Trophoblast cell (in vitro differentiated cells and primary cell): ENCODE results near the gene MGA.
"Not testable (repeated sequence)": the region's sequence is repeated elsewhere in the genome, so short reads cannot be mapped to it uniquely, and the experiment has no call there.

ENCODE experiments used
- DNase-seq, 2 donors: peaks; one replicate each; pipeline ENCODE4 v3.0.0-alpha.2; 2016
- H2AFZ ChIP-seq: 2 replicates; pipeline ENCODE4 v1.6.1; 2013; ENCODE audit warnings: low read length, moderate library complexity, mild to moderate bottlenecking; ENCODE audit not compliant: insufficient read depth, poor library complexity
- H2AK5ac ChIP-seq: 2 replicates; pipeline ENCODE4 v1.6.1; 2013; ENCODE audit warnings: mild to moderate bottlenecking, low read length
- H2BK120ac ChIP-seq: 2 replicates; pipeline ENCODE4 v1.6.1; 2013; ENCODE audit warnings: low read length, mild to moderate bottlenecking, moderate library complexity; ENCODE audit not compliant: insufficient read depth, poor library complexity
- H2BK12ac ChIP-seq: 2 replicates; pipeline ENCODE4 v1.6.1; 2013; ENCODE audit warnings: mild to moderate bottlenecking, low read length, moderate library complexity
- H2BK5ac ChIP-seq: 2 replicates; pipeline ENCODE4 v1.6.1; 2013; ENCODE audit warnings: low read length, low read depth, moderate library complexity, mild to moderate bottlenecking; ENCODE audit not compliant: poor library complexity
- H3K14ac ChIP-seq: 2 replicates; pipeline ENCODE4 v1.6.1; 2013; ENCODE audit warnings: mild to moderate bottlenecking, low read length
- H3K18ac ChIP-seq: 2 replicates; pipeline ENCODE4 v1.6.1; 2013; ENCODE audit warnings: mild to moderate bottlenecking, low read length
- H3K23ac ChIP-seq: 2 replicates; pipeline ENCODE4 v1.6.1; 2013; ENCODE audit warnings: low read length
- H3K27ac ChIP-seq: 2 replicates; pipeline ENCODE4 v1.5.1; 2013; ENCODE audit warnings: low read depth, mild to moderate bottlenecking, inconsistent platforms, low read length, moderate library complexity
- H3K27me3 ChIP-seq: 2 replicates; pipeline ENCODE4 v1.6.1; 2013; ENCODE audit warnings: inconsistent platforms, mild to moderate bottlenecking, low read length, moderate library complexity; ENCODE audit not compliant: insufficient read depth
- H3K36me3 ChIP-seq, 2 experiments: 1 replicate in 1 of 2; 2 replicates in 1 of 2; pipeline ENCODE4 v1.6.1; 2013; ENCODE audit warnings: low read length in 2 of 2, mild to moderate bottlenecking in 2 of 2, moderate library complexity in 1 of 2; ENCODE audit not compliant: insufficient read depth in 2 of 2, control insufficient read depth in 1 of 2
- H3K4ac ChIP-seq: 2 replicates; pipeline ENCODE4 v1.6.1; 2013; ENCODE audit warnings: low read depth, mild to moderate bottlenecking, low read length, moderate library complexity
- H3K4me1 ChIP-seq, 2 experiments: 1 replicate in 1 of 2; 2 replicates in 1 of 2; pipeline ENCODE4 v1.6.1; 2013; ENCODE audit warnings: low read length in 2 of 2, mild to moderate bottlenecking in 2 of 2, moderate library complexity in 1 of 2; ENCODE audit not compliant: insufficient read depth in 2 of 2, control insufficient read depth in 1 of 2
- H3K4me2 ChIP-seq: 2 replicates; pipeline ENCODE4 v1.6.1; 2013; ENCODE audit warnings: inconsistent platforms, mild to moderate bottlenecking, low read length, moderate library complexity
- H3K4me3 ChIP-seq: 2 replicates; pipeline ENCODE4 v1.5.1; 2013; ENCODE audit warnings: mild to moderate bottlenecking, low read depth, low read length, inconsistent platforms
- H3K79me1 ChIP-seq: one replicate; pipeline ENCODE4 v1.6.1; 2013; ENCODE audit warnings: low read length
- H3K79me2 ChIP-seq: 2 replicates; pipeline ENCODE4 v1.6.1; 2013; ENCODE audit warnings: low read length, mild to moderate bottlenecking; ENCODE audit not compliant: control insufficient read depth, insufficient read depth, poor library complexity
- H3K9ac ChIP-seq: 2 replicates; pipeline ENCODE4 v1.6.1; 2013; ENCODE audit warnings: mild to moderate bottlenecking, low read length
- H3K9me3 ChIP-seq: 2 replicates; pipeline ENCODE4 v1.6.1; 2013; ENCODE audit warnings: low read depth, mild to moderate bottlenecking, control low read depth, inconsistent platforms, low read length; ENCODE audit not compliant: insufficient read depth
- H4K12ac ChIP-seq: 2 replicates; pipeline ENCODE4 v1.6.1; 2013; ENCODE audit warnings: low read depth, mild to moderate bottlenecking, low read length, moderate library complexity
- H4K8ac ChIP-seq: 2 replicates; pipeline ENCODE4 v1.6.1; 2013; ENCODE audit warnings: low read depth, mild to moderate bottlenecking, low read length, moderate library complexity
- H4K91ac ChIP-seq: one replicate; pipeline ENCODE4 v1.6.1; 2013; ENCODE audit warnings: low read depth, mild to moderate bottlenecking, low read length, moderate library complexity
- WGBS: extraction: QIAGEN DNeasy Blood & Tissue Kit; methylation state at CpG from one replicate; pipeline ENCODE4 v1.1.7; 2013; ENCODE audit warnings: missing lambda C conversion rate; ENCODE audit not compliant: insufficient read length, insufficient coverage; ENCODE audit errors: extremely low coverage; 5-methylcytosine and 5-hydroxymethylcytosine counted together

Gene MGA

DNA sequence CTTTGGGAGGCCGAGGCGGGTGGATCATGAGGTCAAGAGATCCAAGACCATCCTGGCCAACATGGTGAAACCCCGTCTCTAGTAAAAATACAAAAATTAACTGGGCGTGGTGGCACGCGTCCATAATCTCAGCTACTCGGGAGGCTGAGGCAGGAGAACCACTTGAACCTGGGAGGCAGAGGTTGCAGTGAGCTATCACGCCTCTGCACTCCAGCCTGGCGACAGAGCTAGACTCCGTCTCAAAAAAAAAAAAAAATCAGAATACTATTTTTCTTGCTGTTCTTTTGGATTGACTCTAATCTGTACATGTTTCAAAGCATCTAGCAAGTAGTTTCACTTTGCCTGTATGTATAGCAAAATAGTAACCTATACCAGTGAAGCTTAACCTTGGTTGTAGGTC is 75.3 kb downstream of the MGA start:
- H3K4me2 ChIP-seq, H2BK5ac ChIP-seq, H2BK12ac ChIP-seq, H3K27me3 ChIP-seq, H3K23ac ChIP-seq, H2AFZ ChIP-seq, H3K4me3 ChIP-seq, H3K9ac ChIP-seq, H4K8ac ChIP-seq, H3K27ac ChIP-seq, H2AK5ac ChIP-seq, H2BK120ac ChIP-seq, DNase-seq, H4K91ac ChIP-seq, H3K18ac ChIP-seq, H3K4me1 ChIP-seq, H3K79me1 ChIP-seq, H3K9me3 ChIP-seq, H3K4ac ChIP-seq, H3K79me2 ChIP-seq, H3K14ac ChIP-seq, H4K12ac ChIP-seq: not testable (repeated sequence)
- WGBS = no CpG with 5 or more reads among the region's 10 CpGs
- peaks cover 17 to 18% of the 10 kb centered on the region in 2 experiments for H3K36me3 ChIP-seq

DNA sequence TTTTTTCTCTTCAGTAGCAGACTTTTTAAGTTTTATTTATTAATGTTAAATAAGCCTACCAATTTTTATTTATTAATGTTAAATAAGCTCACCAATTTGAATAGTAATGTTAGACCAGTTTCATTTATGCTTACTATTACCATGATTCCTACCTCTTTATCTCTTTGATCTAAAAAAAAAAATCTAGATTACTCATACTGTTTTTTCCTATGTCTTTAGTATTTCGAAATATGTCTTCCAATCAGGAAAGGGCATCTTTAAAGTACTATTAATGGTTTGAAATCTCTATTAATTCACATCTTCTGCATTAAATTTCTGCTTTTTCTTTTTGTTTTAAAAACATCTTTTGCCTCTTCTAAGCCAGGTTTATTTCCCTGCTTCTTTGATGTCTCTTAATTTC is 86.6 kb downstream of the MGA start:
- H2BK12ac ChIP-seq = no peak overlapping the region
- no peak overlapping the region for H4K12ac ChIP-seq
- H3K79me1 ChIP-seq = no peaks in the 10 kb centered on the region
- H2BK5ac ChIP-seq = no peak overlapping the region
- no peak overlapping the region for H3K27ac ChIP-seq
- no peak overlapping the region for H2AFZ ChIP-seq
- peaks cover 8 to 16% of the 10 kb centered on the region in 2 experiments for H3K36me3 ChIP-seq
- H3K4me3 ChIP-seq = no peak overlapping the region
- H3K4me2 ChIP-seq = no peak overlapping the region
- no peak overlapping the region for H3K14ac ChIP-seq
- no peak overlapping the region for H3K4ac ChIP-seq
- no peak overlapping the region for H3K18ac ChIP-seq
- no peaks in the 10 kb centered on the region for H3K9me3 ChIP-seq
- H3K27me3 ChIP-seq = no peaks in the 10 kb centered on the region
- no peak overlapping the region for H2AK5ac ChIP-seq
- peak in 1 of 2 donors; percentile 59 for DNase-seq
- no peak overlapping the region for H4K91ac ChIP-seq
- WGBS = no CpG with 5 or more reads among the region's 1 CpG
- H3K9ac ChIP-seq = no peak overlapping the region
- no peaks in the 10 kb centered on the region for H3K79me2 ChIP-seq
- H2BK120ac ChIP-seq = no peak overlapping the region
- H3K23ac ChIP-seq = no peak overlapping the region
- H4K8ac ChIP-seq = no peak overlapping the region
- H3K4me1 ChIP-seq = peaks cover 0 to 3% of the 10 kb centered on the region in 2 experiments

DNA sequence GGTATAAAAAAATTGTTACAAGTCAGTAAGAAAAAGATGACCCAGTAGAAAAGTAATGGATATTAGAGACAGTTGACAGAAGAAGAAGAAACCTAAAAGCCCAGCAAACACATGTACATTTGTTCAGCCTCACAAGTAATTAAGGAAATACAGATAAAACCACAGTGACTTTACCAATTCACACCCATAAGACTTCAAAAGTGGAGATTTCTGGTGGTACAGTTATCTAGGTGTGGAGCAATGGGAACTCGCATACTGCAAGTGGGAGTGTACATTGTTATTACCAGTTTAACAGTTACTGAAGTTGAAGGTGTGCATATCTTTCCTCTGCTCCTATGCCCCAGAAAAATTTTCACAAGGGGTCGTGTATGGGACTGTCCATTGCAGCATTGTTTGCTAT is 96.0 kb downstream of the MGA start:
- H2BK5ac ChIP-seq = no peak overlapping the region
- no peak overlapping the region for H4K12ac ChIP-seq
- no peak overlapping the region for H2AK5ac ChIP-seq
- H3K23ac ChIP-seq = no peak overlapping the region
- no peak for DNase-seq
- no peaks in the 10 kb centered on the region for H3K4me1 ChIP-seq
- no peaks in the 10 kb centered on the region for H3K27me3 ChIP-seq
- H4K8ac ChIP-seq = no peak overlapping the region
- no peak overlapping the region for H3K14ac ChIP-seq
- no peak overlapping the region for H3K9ac ChIP-seq
- whole genome bisulfite sequencing = no CpG with 5 or more reads among the region's 2 CpGs
- no peaks in the 10 kb centered on the region for H3K79me1 ChIP-seq
- H2BK12ac ChIP-seq = no peak overlapping the region
- no peak overlapping the region for H2AFZ ChIP-seq
- no peak overlapping the region for H3K18ac ChIP-seq
- H3K79me2 ChIP-seq = no peaks in the 10 kb centered on the region
- no peak overlapping the region for H3K4me3 ChIP-seq
- H3K4me2 ChIP-seq = no peak overlapping the region
- H3K27ac ChIP-seq = no peak overlapping the region
- H3K9me3 ChIP-seq = no peaks in the 10 kb centered on the region
- H3K4ac ChIP-seq = no peak overlapping the region
- no peak overlapping the region for H2BK120ac ChIP-seq
- H3K36me3 ChIP-seq = peaks cover 5 to 7% of the 10 kb centered on the region in 2 experiments
- H4K91ac ChIP-seq = no peak overlapping the region

DNA sequence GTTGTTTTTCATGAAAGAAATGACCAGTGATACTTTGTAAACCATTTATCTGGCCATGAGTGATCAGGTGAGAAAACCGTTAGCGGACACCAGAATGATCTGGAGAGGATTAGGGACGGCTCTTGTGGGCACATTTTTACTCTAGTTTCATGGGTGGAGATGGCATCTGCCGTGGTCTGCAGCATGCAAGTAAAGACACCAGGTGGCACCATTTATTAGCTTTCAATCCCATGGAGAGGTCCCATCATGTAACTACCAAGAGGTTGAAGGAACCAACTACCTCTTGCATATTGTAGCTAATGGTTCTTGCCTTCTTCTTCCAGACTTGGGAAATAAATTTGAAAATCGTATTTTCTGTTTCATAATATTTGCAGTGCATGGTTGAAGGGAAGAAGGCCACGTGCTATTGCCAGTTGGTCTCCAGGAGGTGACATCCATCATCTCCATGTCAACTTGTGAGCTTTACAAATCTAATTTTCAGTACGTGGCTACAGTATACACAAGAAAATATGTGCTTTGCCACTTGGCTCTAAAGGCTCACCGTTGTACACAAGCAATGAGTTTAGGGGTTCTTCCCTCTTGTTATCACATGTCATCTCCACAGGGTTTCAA is 112.6 kb downstream of the MGA start:
- H3K4me2 ChIP-seq = no peak overlapping the region
- H4K91ac ChIP-seq = no peak overlapping the region
- H2BK5ac ChIP-seq = no peak overlapping the region
- H3K27ac ChIP-seq = no peak overlapping the region
- H2BK120ac ChIP-seq = no peak overlapping the region
- H3K4me3 ChIP-seq = no peak overlapping the region
- no peaks in the 10 kb centered on the region for H3K9me3 ChIP-seq
- no peak overlapping the region for H2AFZ ChIP-seq
- H3K79me2 ChIP-seq = peaks cover 5% of the 10 kb centered on the region
- H3K18ac ChIP-seq = no peak overlapping the region
- H3K27me3 ChIP-seq = no peaks in the 10 kb centered on the region
- H2AK5ac ChIP-seq = no peak overlapping the region
- H3K36me3 ChIP-seq = peaks cover 0 to 2% of the 10 kb centered on the region in 2 experiments
- H3K9ac ChIP-seq = no peak overlapping the region
- no CpG with 5 or more reads among the region's 8 CpGs for WGBS
- no peak overlapping the region for H4K12ac ChIP-seq
- no peak overlapping the region for H3K14ac ChIP-seq
- H3K79me1 ChIP-seq = peaks cover 13% of the 10 kb centered on the region
- no peak overlapping the region for H3K23ac ChIP-seq
- DNase-seq = peak; percentile 56 to 78
- no peak overlapping the region for H3K4ac ChIP-seq
- no peak overlapping the region for H2BK12ac ChIP-seq
- H4K8ac ChIP-seq = no peak overlapping the region
- H3K4me1 ChIP-seq = peaks cover 2 to 17% of the 10 kb centered on the region in 2 experiments
